SK-N-SH treated with all-trans-retinoic acid at 6 μM for 48 hours (cell line): ENCODE data around the gene SLC6A3.
A peak's percentile ranks its signal among the peaks of the same experiment; 100 is the strongest.

Experiments used
- ATAC-seq: fragments of 200-7000 bp; cut with Tn5 transposase; 3 replicates; pipeline ENCODE4 v1.9.1; 2020; ENCODE audit warnings: mild to moderate bottlenecking, moderate library complexity
- ARNTL ChIP-seq: fragments of 450-650 bp; formaldehyde crosslinking; IDR thresholded peaks from 2 replicates; pipeline ENCODE4 v1.5.0; 2020; ENCODE audit warnings: low read depth, mild to moderate bottlenecking, moderate library complexity, borderline replicate concordance
- CSDC2 ChIP-seq: fragments of 250-450 bp; sonication (Bioruptor Pico); IDR thresholded peaks from 2 replicates; pipeline ENCODE4 v1.5.0; 2020; ENCODE audit warnings: mild to moderate bottlenecking, moderate library complexity
- ESRRG ChIP-seq: fragments of 250-450 bp; sonication (Bioruptor Pico); IDR thresholded peaks from 2 replicates; pipeline ENCODE4 v1.6.1; 2021; ENCODE audit warnings: mild to moderate bottlenecking
- GLIS3 ChIP-seq: fragments of 250-450 bp; sonication (Bioruptor Pico); IDR thresholded peaks from 2 replicates; pipeline ENCODE4 v1.5.0; 2020; ENCODE audit warnings: mild to moderate bottlenecking, moderate library complexity
- ISL1 ChIP-seq: fragments of 250-450 bp; sonication (Bioruptor Pico); IDR thresholded peaks from 2 replicates; pipeline ENCODE4 v2.1.2; 2022; ENCODE audit warnings: mild to moderate bottlenecking, moderate library complexity
- OSR1 ChIP-seq: fragments of 250-450 bp; sonication (Bioruptor Pico); IDR thresholded peaks from 2 replicates; pipeline ENCODE4 v1.8.0; 2022; ENCODE audit warnings: moderate library complexity, mild to moderate bottlenecking, inconsistent platforms
- PPARA ChIP-seq: fragments of 250-450 bp; sonication (Bioruptor Pico); IDR thresholded peaks from 2 replicates; pipeline ENCODE4 v1.5.0; 2020; ENCODE audit warnings: mild to moderate bottlenecking, borderline replicate concordance
- RARB ChIP-seq: fragments of 250-450 bp; sonication (Bioruptor Pico); IDR thresholded peaks from 2 replicates; pipeline ENCODE4 v1.8.0; 2021; ENCODE audit warnings: mild to moderate bottlenecking, moderate library complexity
- SNAI2 ChIP-seq: fragments of 250-450 bp; sonication (Bioruptor Pico); IDR thresholded peaks from 2 replicates; pipeline ENCODE4 v1.5.0; 2020; ENCODE audit warnings: mild to moderate bottlenecking, moderate library complexity
- TOX ChIP-seq: fragments of 250-450 bp; sonication (Bioruptor Pico); IDR thresholded peaks from 2 replicates; pipeline ENCODE4 v1.8.0; 2021; ENCODE audit warnings: mild to moderate bottlenecking, moderate library complexity, borderline replicate concordance
- ZC3H10 ChIP-seq: fragments of 250-450 bp; sonication (Bioruptor Pico); IDR thresholded peaks from 2 replicates; pipeline ENCODE4 v1.5.1; 2021; ENCODE audit warnings: mild to moderate bottlenecking, moderate library complexity
- ZFP30 ChIP-seq: fragments of 450-650 bp; formaldehyde crosslinking; IDR thresholded peaks from 2 replicates; pipeline ENCODE4 v1.5.0; 2022; ENCODE audit warnings: mild to moderate bottlenecking, moderate library complexity
- ZNF565 ChIP-seq: fragments of 450-650 bp; formaldehyde crosslinking; conservative IDR thresholded peaks from 2 replicates; pipeline ENCODE4 v1.5.0; 2020; ENCODE audit warnings: low read depth, mild to moderate bottlenecking, moderate library complexity
- ZNF70 ChIP-seq: fragments of 450-650 bp; formaldehyde crosslinking; IDR thresholded peaks from 2 replicates; pipeline ENCODE4 v1.5.0; 2020; ENCODE audit warnings: mild to moderate bottlenecking, moderate library complexity
- ZNF8 ChIP-seq: fragments of 450-650 bp; formaldehyde crosslinking; IDR thresholded peaks from 2 replicates; pipeline ENCODE4 v1.5.0; 2020; ENCODE audit warnings: mild to moderate bottlenecking, moderate library complexity
- TF ChIP-seq, protein P1 (sequence below): fragments of 250-450 bp; sonication (Bioruptor Pico); IDR thresholded peaks from 2 replicates; pipeline ENCODE4 v1.5.0; 2020; ENCODE audit warnings: mild to moderate bottlenecking, moderate library complexity
- TF ChIP-seq, protein P2 (sequence below): fragments of 250-450 bp; sonication (Bioruptor Pico); IDR thresholded peaks from 2 replicates; pipeline ENCODE4 v1.5.1; 2020; ENCODE audit warnings: low read depth, mild to moderate bottlenecking, moderate library complexity
- TF ChIP-seq, protein P3 (sequence below): fragments of 250-450 bp; sonication (Bioruptor Pico); IDR thresholded peaks from 2 replicates; pipeline ENCODE4 v1.8.0; 2020; ENCODE audit warnings: mild to moderate bottlenecking, moderate library complexity, borderline replicate concordance

The SLC6A3 gene

DNA sequence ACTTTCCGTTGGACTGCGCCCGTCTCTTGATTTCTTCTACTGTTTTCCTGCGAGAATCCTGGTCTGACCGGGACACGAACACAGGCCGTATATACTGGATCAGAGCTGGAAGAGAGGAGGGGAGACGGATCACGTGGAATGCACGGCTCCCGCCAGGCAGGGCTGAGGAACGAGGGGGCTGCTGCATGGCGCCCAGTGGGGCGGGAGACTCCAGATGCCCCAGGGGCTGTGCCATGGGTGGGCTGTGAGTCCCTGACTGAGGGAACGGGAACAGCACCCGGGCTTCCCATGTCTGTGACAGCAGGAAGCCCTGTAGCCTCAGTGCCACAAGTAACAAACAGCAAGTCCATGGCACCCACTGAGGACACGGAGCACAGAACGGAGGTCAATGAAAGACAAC is 44.5 kb upstream of the SLC6A3 start (continued):
- TF ChIP-seq, protein P1, sequence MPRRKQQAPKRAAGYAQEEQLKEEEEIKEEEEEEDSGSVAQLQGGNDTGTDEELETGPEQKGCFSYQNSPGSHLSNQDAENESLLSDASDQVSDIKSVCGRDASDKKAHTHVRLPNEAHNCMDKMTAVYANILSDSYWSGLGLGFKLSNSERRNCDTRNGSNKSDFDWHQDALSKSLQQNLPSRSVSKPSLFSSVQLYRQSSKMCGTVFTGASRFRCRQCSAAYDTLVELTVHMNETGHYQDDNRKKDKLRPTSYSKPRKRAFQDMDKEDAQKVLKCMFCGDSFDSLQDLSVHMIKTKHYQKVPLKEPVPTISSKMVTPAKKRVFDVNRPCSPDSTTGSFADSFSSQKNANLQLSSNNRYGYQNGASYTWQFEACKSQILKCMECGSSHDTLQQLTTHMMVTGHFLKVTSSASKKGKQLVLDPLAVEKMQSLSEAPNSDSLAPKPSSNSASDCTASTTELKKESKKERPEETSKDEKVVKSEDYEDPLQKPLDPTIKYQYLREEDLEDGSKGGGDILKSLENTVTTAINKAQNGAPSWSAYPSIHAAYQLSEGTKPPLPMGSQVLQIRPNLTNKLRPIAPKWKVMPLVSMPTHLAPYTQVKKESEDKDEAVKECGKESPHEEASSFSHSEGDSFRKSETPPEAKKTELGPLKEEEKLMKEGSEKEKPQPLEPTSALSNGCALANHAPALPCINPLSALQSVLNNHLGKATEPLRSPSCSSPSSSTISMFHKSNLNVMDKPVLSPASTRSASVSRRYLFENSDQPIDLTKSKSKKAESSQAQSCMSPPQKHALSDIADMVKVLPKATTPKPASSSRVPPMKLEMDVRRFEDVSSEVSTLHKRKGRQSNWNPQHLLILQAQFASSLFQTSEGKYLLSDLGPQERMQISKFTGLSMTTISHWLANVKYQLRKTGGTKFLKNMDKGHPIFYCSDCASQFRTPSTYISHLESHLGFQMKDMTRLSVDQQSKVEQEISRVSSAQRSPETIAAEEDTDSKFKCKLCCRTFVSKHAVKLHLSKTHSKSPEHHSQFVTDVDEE (CRISPR knock-in tag), result no peak

DNA sequence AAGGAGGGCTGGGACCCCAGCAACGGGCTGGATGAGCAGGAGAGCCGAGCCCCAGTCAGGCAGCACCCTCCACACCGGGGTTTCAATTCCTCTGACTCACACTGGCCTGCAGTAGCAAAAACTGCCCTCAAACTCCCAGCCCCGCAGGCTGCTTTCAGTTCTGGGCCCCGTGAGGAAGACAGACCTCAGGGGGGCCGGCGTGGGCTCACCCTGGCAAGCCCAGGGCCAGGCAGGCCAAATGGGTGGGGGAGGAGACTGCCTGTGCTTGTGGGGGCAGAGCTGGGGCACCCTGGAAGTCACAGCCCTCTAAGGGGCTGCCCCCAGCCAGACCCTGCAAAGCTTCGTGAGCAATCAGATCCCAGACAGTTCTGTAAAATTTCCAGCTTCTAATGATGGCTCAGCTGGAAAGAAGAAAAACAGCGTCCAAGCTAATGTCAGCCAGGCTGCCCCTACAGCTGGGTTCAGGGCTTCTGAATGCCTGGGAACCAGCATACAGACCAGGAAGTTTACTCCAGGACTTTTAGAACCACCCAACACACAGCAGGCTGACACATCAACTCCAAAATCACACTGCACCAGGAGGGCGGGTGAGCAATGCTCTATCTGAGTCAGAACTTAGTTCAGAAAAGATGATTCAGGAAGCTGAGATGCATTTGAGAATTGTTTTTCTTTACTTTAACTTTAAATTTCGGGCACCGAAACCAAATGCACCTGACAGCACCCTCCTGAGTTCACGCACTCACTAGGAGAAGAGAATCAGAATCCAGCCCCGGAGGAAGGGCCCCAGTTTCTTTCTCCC is 43.8 kb upstream of the SLC6A3 start:
- no peak for TF ChIP-seq ARNTL
- TF ChIP-seq TOX (CRISPR knock-in tag), result no peak
- TF ChIP-seq ISL1 (CRISPR knock-in tag), result no peak
- no peak for TF ChIP-seq ESRRG
- TF ChIP-seq PPARA (CRISPR knock-in tag), result no peak
- no peak for TF ChIP-seq SNAI2 (CRISPR knock-in tag)
- no peak for TF ChIP-seq ZNF565 (CRISPR knock-in tag)
- no peak for TF ChIP-seq OSR1 (CRISPR knock-in tag)
- TF ChIP-seq, protein P2, sequence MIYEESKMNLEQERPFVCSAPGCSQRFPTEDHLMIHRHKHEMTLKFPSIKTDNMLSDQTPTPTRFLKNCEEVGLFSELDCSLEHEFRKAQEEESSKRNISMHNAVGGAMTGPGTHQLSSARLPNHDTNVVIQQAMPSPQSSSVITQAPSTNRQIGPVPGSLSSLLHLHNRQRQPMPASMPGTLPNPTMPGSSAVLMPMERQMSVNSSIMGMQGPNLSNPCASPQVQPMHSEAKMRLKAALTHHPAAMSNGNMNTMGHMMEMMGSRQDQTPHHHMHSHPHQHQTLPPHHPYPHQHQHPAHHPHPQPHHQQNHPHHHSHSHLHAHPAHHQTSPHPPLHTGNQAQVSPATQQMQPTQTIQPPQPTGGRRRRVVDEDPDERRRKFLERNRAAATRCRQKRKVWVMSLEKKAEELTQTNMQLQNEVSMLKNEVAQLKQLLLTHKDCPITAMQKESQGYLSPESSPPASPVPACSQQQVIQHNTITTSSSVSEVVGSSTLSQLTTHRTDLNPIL, result no peak
- no peak for TF ChIP-seq CSDC2 (CRISPR knock-in tag)
- TF ChIP-seq, protein P1 (CRISPR knock-in tag), result no peak
- no peak for TF ChIP-seq GLIS3
- no peak for TF ChIP-seq ZNF70
- no peak for TF ChIP-seq ZNF8 (CRISPR knock-in tag)
- no peak for TF ChIP-seq ZC3H10 (CRISPR knock-in tag)
- no peak for TF ChIP-seq ZFP30 (CRISPR knock-in tag)
- TF ChIP-seq, protein P3, sequence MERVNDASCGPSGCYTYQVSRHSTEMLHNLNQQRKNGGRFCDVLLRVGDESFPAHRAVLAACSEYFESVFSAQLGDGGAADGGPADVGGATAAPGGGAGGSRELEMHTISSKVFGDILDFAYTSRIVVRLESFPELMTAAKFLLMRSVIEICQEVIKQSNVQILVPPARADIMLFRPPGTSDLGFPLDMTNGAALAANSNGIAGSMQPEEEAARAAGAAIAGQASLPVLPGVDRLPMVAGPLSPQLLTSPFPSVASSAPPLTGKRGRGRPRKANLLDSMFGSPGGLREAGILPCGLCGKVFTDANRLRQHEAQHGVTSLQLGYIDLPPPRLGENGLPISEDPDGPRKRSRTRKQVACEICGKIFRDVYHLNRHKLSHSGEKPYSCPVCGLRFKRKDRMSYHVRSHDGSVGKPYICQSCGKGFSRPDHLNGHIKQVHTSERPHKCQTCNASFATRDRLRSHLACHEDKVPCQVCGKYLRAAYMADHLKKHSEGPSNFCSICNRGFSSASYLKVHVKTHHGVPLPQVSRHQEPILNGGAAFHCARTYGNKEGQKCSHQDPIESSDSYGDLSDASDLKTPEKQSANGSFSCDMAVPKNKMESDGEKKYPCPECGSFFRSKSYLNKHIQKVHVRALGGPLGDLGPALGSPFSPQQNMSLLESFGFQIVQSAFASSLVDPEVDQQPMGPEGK (CRISPR knock-in tag), result no peak
- TF ChIP-seq RARB (CRISPR knock-in tag), result no peak
- ATAC-seq, result peak; percentile 52; the same call in 2 of the 3 replicates

DNA sequence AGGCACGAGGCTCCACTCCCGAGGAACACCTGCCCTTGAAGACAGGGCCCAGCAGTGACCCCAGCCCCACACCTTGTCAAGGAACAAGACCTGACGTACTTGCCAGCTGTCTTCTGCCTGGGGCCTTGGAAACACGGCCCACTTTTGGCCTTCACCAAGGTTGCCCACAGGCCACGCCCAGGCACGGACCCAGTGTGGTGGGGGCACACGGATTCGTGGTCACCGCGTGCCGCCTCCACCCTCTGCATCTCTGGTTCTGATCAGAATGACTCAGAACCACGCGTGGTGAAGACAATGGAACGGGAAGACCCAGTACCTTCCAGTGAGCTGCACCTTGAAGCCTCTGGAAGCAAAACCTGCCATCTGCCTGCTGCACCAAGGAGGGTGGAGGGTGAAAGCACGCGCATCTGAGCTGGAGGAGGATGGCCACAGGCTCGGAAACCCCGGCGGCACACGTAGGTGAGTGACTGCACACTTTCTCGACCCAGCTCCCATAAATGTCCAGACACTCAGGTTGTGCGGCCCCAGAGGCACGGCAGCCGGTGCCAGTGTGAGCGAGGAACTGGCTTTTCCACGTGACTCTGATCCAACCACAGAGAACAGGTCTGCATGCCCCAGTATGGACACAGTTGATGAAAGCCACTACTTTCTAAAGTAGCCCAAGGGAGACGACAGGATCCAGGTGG is 42.0 kb upstream of the SLC6A3 start:
- TF ChIP-seq ESRRG, result no peak
- TF ChIP-seq, all 23 proteins: peak for 0
- ATAC-seq, result no peak

DNA sequence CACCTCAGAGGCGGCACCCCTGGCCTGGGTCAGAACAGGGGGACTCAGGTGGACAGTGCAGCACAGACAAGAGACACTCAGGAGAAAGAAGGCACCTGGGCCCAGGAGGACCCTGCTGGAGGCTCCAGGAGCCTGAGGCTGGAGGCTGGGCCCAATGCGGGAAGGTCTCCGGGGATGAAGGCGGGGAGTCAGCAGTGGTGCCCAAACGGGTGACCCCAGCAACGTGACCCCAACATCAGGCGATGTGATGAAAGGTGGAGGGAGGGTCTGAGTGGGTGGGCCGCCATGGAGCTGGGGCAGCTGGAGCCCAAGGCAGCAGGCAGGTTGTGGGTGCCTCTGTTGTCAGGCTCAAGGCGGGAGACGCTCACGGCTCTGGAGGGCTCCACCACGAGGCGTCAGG is 41.0 kb upstream of the SLC6A3 start:
- TF ChIP-seq, protein P2, result no peak
- no peak for TF ChIP-seq GLIS3
- TF ChIP-seq TOX (CRISPR knock-in tag), result no peak
- no peak for ATAC-seq
